CD14-positive monocyte (primary cell): ENCODE results near the gene TMEM141. TPM values are rescaled to one million over a fixed set of nuclear protein-coding genes. Genes with fewer than 3 reads are reported as not detected.
A peak's percentile ranks its signal among the peaks of the same experiment; 100 is the strongest.
"Not testable (repeated sequence)": the region's sequence is repeated elsewhere in the genome, so short reads cannot be mapped to it uniquely, and the experiment has no call there.

ENCODE experiments used
- DNase-seq, 3 donors: peaks; one replicate each; pipeline ENCODE4 v3.0.0-alpha.2; 2011 to 2022
- H2AFZ ChIP-seq: 2 replicates; pipeline ENCODE4 v1.6.0; 2012; ENCODE audit warnings: mild to moderate bottlenecking, low read depth, low read length, inconsistent platforms; ENCODE audit not compliant: insufficient read depth, poor library complexity, severe bottlenecking
- H3K27ac ChIP-seq, 2 donors: 1 replicate in 1 of 2; 2 replicates in 1 of 2; pipeline ENCODE4 v1.5.1; 2012 to 2013; ENCODE audit warnings: low read length in 2 of 2, control low read depth in 1 of 2, inconsistent platforms in 1 of 2, low read depth in 1 of 2, mild to moderate bottlenecking in 1 of 2
- H3K27me3 ChIP-seq, 2 donors: one replicate each; pipeline versions ENCODE4 v1.6.0 to v1.6.1; 2011 to 2013; ENCODE audit warnings: low read length in 2 of 2; ENCODE audit not compliant: control insufficient read depth in 2 of 2, insufficient read depth in 2 of 2
- H3K36me3 ChIP-seq, 2 donors: replicated peaks in 1 of 2; 1 replicate in 1 of 2; 2 replicates in 1 of 2; pipeline versions ENCODE4 v1.5.1 to v1.6.1; 2012 to 2013; ENCODE audit warnings: low read length in 2 of 2, control low read depth in 1 of 2, inconsistent platforms in 1 of 2, mild to moderate bottlenecking in 1 of 2; ENCODE audit not compliant: insufficient read depth in 2 of 2, control insufficient read depth in 1 of 2
- H3K4me1 ChIP-seq, 2 donors: 1 replicate in 1 of 2; 2 replicates in 1 of 2; pipeline versions ENCODE4 v1.5.1 to v1.6.1; 2012 to 2013; ENCODE audit warnings: low read length in 2 of 2, control low read depth in 1 of 2, inconsistent platforms in 1 of 2, mild to moderate bottlenecking in 1 of 2, moderate library complexity in 1 of 2; ENCODE audit not compliant: insufficient read depth in 2 of 2, control insufficient read depth in 1 of 2
- H3K4me2 ChIP-seq: replicated peaks from 2 replicates; pipeline ENCODE3; 2012; ENCODE audit warnings: low read length, moderate library complexity, mild to moderate bottlenecking; ENCODE audit not compliant: poor library complexity, severe bottlenecking; ENCODE audit errors: extremely low read depth
- H3K4me3 ChIP-seq, 3 experiments: fragments of 200-600 bp in 1 of 3; sonication (generic) in 1 of 3; replicated peaks in 1 of 3; 1 replicate in 2 of 3; 2 replicates in 1 of 3; pipeline ENCODE4 v1.5.1; 2011 to 2013; ENCODE audit warnings: low read length in 3 of 3, mild to moderate bottlenecking in 3 of 3, control low read depth in 2 of 3, low read depth in 2 of 3, inconsistent platforms in 1 of 3, moderate library complexity in 1 of 3
- H3K79me2 ChIP-seq: 2 replicates; pipeline ENCODE4 v1.6.0; 2012; ENCODE audit warnings: mild to moderate bottlenecking, control low read depth, inconsistent platforms, low read length, moderate library complexity; ENCODE audit not compliant: insufficient read depth
- H3K9ac ChIP-seq: 2 replicates; pipeline ENCODE4 v1.6.0; 2017; ENCODE audit warnings: low read length, mild to moderate bottlenecking; ENCODE audit not compliant: insufficient read depth, poor library complexity, severe bottlenecking
- H3K9me3 ChIP-seq, 2 donors: replicated peaks in 1 of 2; 1 replicate in 1 of 2; 2 replicates in 1 of 2; pipeline versions ENCODE4 v1.5.1 to v1.6.1; 2012 to 2013; ENCODE audit warnings: low read length in 2 of 2, control low read depth in 1 of 2; ENCODE audit not compliant: control insufficient read depth in 1 of 2, insufficient read depth in 1 of 2
- H4K20me1 ChIP-seq: 2 replicates; pipeline ENCODE4 v1.6.0; 2012; ENCODE audit warnings: mild to moderate bottlenecking, low read length, control low read depth, moderate library complexity; ENCODE audit not compliant: insufficient read depth
- H3K27ac Mint-ChIP-seq, 7 donors: one replicate each; pipeline ENCODE4 v1.8.0; 2020; ENCODE audit warnings: mild to moderate bottlenecking in 7 of 7, mixed read lengths in 7 of 7, moderate library complexity in 6 of 7, inconsistent platforms in 2 of 7
- H3K27me3 Mint-ChIP-seq, 3 donors: one replicate each; pipeline ENCODE4 v1.8.0; 2021 to 2022; ENCODE audit warnings: low read depth in 3 of 3, mild to moderate bottlenecking in 3 of 3, mixed read lengths in 3 of 3, moderate library complexity in 3 of 3, inconsistent platforms in 1 of 3
- H3K36me3 Mint-ChIP-seq, 2 donors: one replicate each; pipeline ENCODE4 v1.8.0; 2020; ENCODE audit warnings: mixed read lengths in 2 of 2, inconsistent platforms in 1 of 2, mild to moderate bottlenecking in 1 of 2
- H3K4me1 Mint-ChIP-seq: one replicate; pipeline ENCODE4 v1.8.0; 2020; ENCODE audit warnings: mild to moderate bottlenecking, mixed read lengths
- H3K4me3 Mint-ChIP-seq, 2 donors: one replicate each; pipeline ENCODE4 v1.8.0; 2020; ENCODE audit warnings: mild to moderate bottlenecking in 2 of 2, mixed read lengths in 2 of 2, moderate library complexity in 1 of 2
- H3K9me3 Mint-ChIP-seq, 7 donors: one replicate each; pipeline ENCODE4 v1.8.0; 2020 to 2022; ENCODE audit warnings: mixed read lengths in 7 of 7, mild to moderate bottlenecking in 6 of 7, moderate library complexity in 6 of 7, inconsistent platforms in 2 of 7
- WGBS: methylation state at CpG from one replicate; pipeline ENCODE4 v1.1.5; 2013; ENCODE audit warnings: missing lambda C conversion rate; ENCODE audit not compliant: insufficient coverage; 5-methylcytosine and 5-hydroxymethylcytosine counted together
- intact Hi-C, 2 donors: fragments of 100-400 bp; cut with micrococcal nuclease; formaldehyde crosslinking; loops; one replicate each; pipeline versions ENCODE4 v1.15.0 to v1.15.1; 2023
- polyA plus RNA-seq, 3 donors: library from polyadenylated mRNA; depleted of rRNA in 1 of 3; unstranded in 2 of 3; stranded (reverse) in 1 of 3; fragments of 300-500 nt in 2 of 3; fragments of >200 nt in 1 of 3; fragmentation: Illumina TruSeq in 2 of 3; gene quantifications; 1 replicate in 2 of 3; 2 replicates in 1 of 3; pipeline ENCODE4 v1.2.3, GENCODE V29; 2012 to 2021
- TF ChIP-seq, protein P1 (sequence below): fragments of 200-600 bp; IDR thresholded peaks from one replicate; pipeline ENCODE4 v1.8.0; 2022; ENCODE audit warnings: antibody characterized with exemption, mild to moderate bottlenecking

TMEM141 gene
- polyA plus RNA-seq, 3 donors, result 33.1 to 47.2 (median 39.2) TPM

GRCh38 chr9:136787690-136788400, 3.3 kb upstream of the TMEM141 start:
- 20% methylated on average over 11 of the region's 21 CpGs for WGBS
- Histone ChIP-seq H3K27ac (no peak overlapping the region), H3K79me2 (peaks cover 4% of the 10 kb centered on the region), H3K9me3 (no peaks in the 10 kb centered on the region), H4K20me1 (peaks cover 13% of the 10 kb centered on the region), H3K4me2 (no peak overlapping the region), H3K4me3 (no peak overlapping the region), H2AFZ (no peak overlapping the region), H3K27me3 (no peaks in the 10 kb centered on the region), H3K36me3 (no peaks in the 10 kb centered on the region), H3K4me1 (peaks cover 17 to 23% of the 10 kb centered on the region in 2 donors), H3K9ac (no peak overlapping the region)
- H3K4me3 Mint-ChIP-seq, result peak overlapping the region in 1 of 2 donors; percentile 9
- intact Hi-C loops, result loop anchor here (1.0 to 10.0 kb wide), 3 partner anchors 244 to 277 kb away; partner anchors contain the start of gene FUT7 (in 1 of the 2)
- peaks cover 0 to 4% of the 10 kb centered on the region in 2 donors for H3K36me3 Mint-ChIP-seq
- no peaks in the 10 kb centered on the region for H3K9me3 Mint-ChIP-seq
- peak; percentile 52 to 70 (median 69) for DNase-seq
- TF ChIP-seq, protein P1, sequence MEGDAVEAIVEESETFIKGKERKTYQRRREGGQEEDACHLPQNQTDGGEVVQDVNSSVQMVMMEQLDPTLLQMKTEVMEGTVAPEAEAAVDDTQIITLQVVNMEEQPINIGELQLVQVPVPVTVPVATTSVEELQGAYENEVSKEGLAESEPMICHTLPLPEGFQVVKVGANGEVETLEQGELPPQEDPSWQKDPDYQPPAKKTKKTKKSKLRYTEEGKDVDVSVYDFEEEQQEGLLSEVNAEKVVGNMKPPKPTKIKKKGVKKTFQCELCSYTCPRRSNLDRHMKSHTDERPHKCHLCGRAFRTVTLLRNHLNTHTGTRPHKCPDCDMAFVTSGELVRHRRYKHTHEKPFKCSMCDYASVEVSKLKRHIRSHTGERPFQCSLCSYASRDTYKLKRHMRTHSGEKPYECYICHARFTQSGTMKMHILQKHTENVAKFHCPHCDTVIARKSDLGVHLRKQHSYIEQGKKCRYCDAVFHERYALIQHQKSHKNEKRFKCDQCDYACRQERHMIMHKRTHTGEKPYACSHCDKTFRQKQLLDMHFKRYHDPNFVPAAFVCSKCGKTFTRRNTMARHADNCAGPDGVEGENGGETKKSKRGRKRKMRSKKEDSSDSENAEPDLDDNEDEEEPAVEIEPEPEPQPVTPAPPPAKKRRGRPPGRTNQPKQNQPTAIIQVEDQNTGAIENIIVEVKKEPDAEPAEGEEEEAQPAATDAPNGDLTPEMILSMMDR, result peak; percentile 90
- peaks cover 0 to 3% (median 0%) of the 10 kb centered on the region in 3 donors for H3K27me3 Mint-ChIP-seq
- H3K27ac Mint-ChIP-seq, result peak overlapping the region in 1 of 7 donors; percentile 64
- H3K4me1 Mint-ChIP-seq, result peaks cover 15% of the 10 kb centered on the region

- intact Hi-C loops, result loop anchor here (5.0 to 10.0 kb wide), 2 partner anchors 243 to 276 kb away; partner anchors contain the start of gene FUT7 (in 1 of the 2)
- H3K79me2 ChIP-seq, H3K9me3 Mint-ChIP-seq, H3K27me3 Mint-ChIP-seq, H3K4me2 ChIP-seq, DNase-seq, H3K9ac ChIP-seq, H3K36me3 ChIP-seq, H3K4me3 ChIP-seq, H3K27me3 ChIP-seq, H2AFZ ChIP-seq, H3K27ac Mint-ChIP-seq, H3K27ac ChIP-seq, H3K4me3 Mint-ChIP-seq, H3K9me3 ChIP-seq: not testable (repeated sequence)
- H3K36me3 Mint-ChIP-seq, result peaks cover 7 to 12% of the 10 kb centered on the region in 2 donors
- peaks cover 15% of the 10 kb centered on the region for H3K4me1 Mint-ChIP-seq
- Histone ChIP-seq H3K4me1 (peaks cover 17 to 23% of the 10 kb centered on the region in 2 donors), H4K20me1 (peaks cover 14% of the 10 kb centered on the region)
- WGBS, result 88% methylated on average over 5 of the region's 27 CpGs
Measured at GRCh38 chr9:136788644-136789522, 2.3 kb upstream of the TMEM141 start.
